ENCODE data around the gene CHST3. TPM values are rescaled to one million over a fixed set of nuclear protein-coding genes. Genes with fewer than 3 reads are reported as not detected.

CHST3 gene
- total and polyA plus RNA-seq, 10 of the 15 experiments (the other 5 are each of a cell fraction or from before 2014, with no cell fraction given) = 0.03 to 0.50 (median 0.05) TPM; not detected in 2

DNA sequence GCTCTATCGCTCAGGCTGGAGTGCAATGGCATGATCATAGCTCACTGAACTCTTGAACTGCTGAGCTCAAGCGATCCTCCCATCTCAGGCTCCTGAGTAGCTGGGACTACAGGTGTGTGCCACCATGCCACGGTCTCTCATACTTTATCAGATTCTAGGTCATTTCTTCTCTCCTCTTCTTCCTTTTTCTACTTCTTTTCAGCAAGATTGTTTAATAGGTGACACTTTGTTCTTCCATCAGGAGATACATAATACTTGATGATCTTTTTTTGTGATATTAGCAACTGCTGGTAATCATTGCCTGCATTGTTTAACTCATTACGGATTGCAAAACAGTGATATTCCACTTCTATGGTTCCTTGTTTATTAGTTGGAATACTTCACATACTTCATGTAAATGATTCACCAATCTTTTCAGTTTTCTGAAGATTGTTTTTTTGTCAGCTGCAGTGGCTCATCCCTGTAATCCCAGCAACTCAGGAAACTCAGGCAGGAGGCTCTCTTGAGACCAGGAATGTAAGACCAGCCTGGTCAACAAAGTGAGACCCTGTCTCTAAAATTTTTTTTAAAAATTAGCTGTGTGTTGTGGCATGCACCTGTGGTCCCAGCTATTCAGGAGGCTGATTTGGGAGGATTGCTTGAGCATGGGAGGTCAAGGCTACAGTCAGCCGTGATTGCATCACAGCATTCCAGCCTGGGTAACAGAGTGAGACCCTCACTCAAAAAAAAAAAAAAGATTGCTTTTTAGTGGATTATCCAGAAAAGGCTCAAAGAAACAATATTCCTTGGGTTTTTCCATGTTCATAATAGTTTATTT, 36.2 kb upstream of the CHST3 start:
- TF ChIP-seq, protein P1, sequence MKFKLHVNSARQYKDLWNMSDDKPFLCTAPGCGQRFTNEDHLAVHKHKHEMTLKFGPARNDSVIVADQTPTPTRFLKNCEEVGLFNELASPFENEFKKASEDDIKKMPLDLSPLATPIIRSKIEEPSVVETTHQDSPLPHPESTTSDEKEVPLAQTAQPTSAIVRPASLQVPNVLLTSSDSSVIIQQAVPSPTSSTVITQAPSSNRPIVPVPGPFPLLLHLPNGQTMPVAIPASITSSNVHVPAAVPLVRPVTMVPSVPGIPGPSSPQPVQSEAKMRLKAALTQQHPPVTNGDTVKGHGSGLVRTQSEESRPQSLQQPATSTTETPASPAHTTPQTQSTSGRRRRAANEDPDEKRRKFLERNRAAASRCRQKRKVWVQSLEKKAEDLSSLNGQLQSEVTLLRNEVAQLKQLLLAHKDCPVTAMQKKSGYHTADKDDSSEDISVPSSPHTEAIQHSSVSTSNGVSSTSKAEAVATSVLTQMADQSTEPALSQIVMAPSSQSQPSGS (IDR thresholded peaks at IDR 0.05; ENCODE audit: low read length) = no peak
- TF ChIP-seq RFX5 (IDR thresholded peaks at IDR 0.05; ENCODE audit: low read depth, low read length) (no peak), EZH2 (IDR thresholded peaks at IDR 0.05; ENCODE audit: borderline replicate concordance, control insufficient read depth, low read depth, low read length) (no peak), CBX3 (IDR thresholded peaks at IDR 0.05; ENCODE audit: borderline replicate concordance, low read depth) (no peak), SMARCA5 (IDR thresholded peaks at IDR 0.05) (no peak), CHD1 (IDR thresholded peaks at IDR 0.05; ENCODE audit: low read depth, low read length) (no peak), PAX5 (IDR thresholded peaks at IDR 0.05; ENCODE audit: borderline replicate concordance, low read depth, low read length) (no peak)
- POLR2A ChIA-PET = no interaction called here
- no TSS peak for BruUV-seq (replicated peaks)
- H2AFZ ChIP-seq (ENCODE audit: control insufficient read depth, low read depth, low read length) = no peak overlapping the region
- H3K9ac ChIP-seq (ENCODE audit: control insufficient read depth, insufficient read depth, low read length) = no peak overlapping the region
- no peaks in the 10 kb centered on the region; a peak in 2 of 4 replicates for H3K27me3 ChIP-seq (replicated peaks in 1 of 2; ENCODE audit: control insufficient read depth in 2 of 2, insufficient read depth in 2 of 2, low read length in 1 of 2)
- FAIRE-seq (no peak), DNase-seq (ENCODE audit: low read depth, low spot score) (no peak), ATAC-seq (no peak)
- RAD21 ChIA-PET (ENCODE audit: unreplicated experiment) = interaction anchor here (0.6 to 1.0 kb wide), 2 partner anchors 12 to 70 kb away, joined by 3 read pairs; no protein-coding TSS in a partner anchor
- 49% methylated on average over 5 of the region's 5 CpGs for WGBS (ENCODE audit: insufficient coverage, insufficient replicate concordance, low lambda C conversion rate, missing lambda C conversion rate)
- intact Hi-C loops (cut with micrococcal nuclease; ENCODE audit: unreplicated experiment) (no loop called here), in situ Hi-C loops (cut with MboI) (no loop called here)
- H3K79me2 ChIP-seq (ENCODE audit: control insufficient read depth, insufficient read depth, low read length) = no peaks in the 10 kb centered on the region
- no peaks in the 10 kb centered on the region for H3K4me1 ChIP-seq (ENCODE audit: control insufficient read depth, insufficient read depth, low read length)
- peaks cover 1% of the 10 kb centered on the region; the same call in 1 of the 3 replicates for H3K9me3 ChIP-seq (replicated peaks; ENCODE audit: control insufficient read depth, insufficient read depth, low read length)
- no peak overlapping the region for H3K4me2 ChIP-seq (ENCODE audit: control insufficient read depth, insufficient read depth)
- H3K36me3 ChIP-seq (ENCODE audit: control insufficient read depth in 2 of 2, insufficient read depth in 2 of 2, low read length in 1 of 2) = no peaks in the 10 kb centered on the region
- no peak overlapping the region for H3K27ac ChIP-seq (ENCODE audit: control insufficient read depth, insufficient read depth)
- H4K20me1 ChIP-seq (ENCODE audit: control insufficient read depth, insufficient read depth) = no peaks in the 10 kb centered on the region
- CTCF ChIA-PET = interaction anchor here (1.7 kb wide), 1 partner anchor 11 kb away, joined by 5 read pairs; no protein-coding TSS in a partner anchor
- H3K4me3 ChIP-seq = no peak overlapping the region
- SMC1A ChIA-PET (ENCODE audit: uncharacterized antibody, unreplicated experiment) = interaction anchor here (0.8 kb wide), 1 partner anchor 218 kb away, joined by 3 read pairs; no protein-coding TSS in a partner anchor

All from GM12878 (cell line).